ENCODE results near the gene PRCC. TPM values are rescaled to one million over a fixed set of nuclear protein-coding genes. Genes with fewer than 3 reads are reported as not detected.

PRCC gene
- total RNA-seq, 4 donors from 2014 or later, result 43.3 to 114 (median 46.3) TPM

- no peaks in the 10 kb centered on the region for H3K9me3 ChIP-seq
- peak overlapping the region; percentile 87 to 99 (median 96) for H3K27ac ChIP-seq
- H3K4me1 ChIP-seq, result peaks cover 0 to 41% (median 33%) of the 10 kb centered on the region in 4 donors
- H3K4me3 ChIP-seq, result peak overlapping the region; percentile 23 to 97 (median 66)
- H3K27me3 ChIP-seq, result no peaks in the 10 kb centered on the region
- DNase-seq, result no peak
- TF ChIP-seq POLR2A (IDR thresholded peaks at IDR 0.05), result no peak
- peaks cover 0 to 32% (median 0%) of the 10 kb centered on the region in 3 donors for H3K36me3 ChIP-seq
Measured at GRCh38 chr1:156746406-156746727, 21.0 kb upstream of the PRCC start.

GRCh38 chr1:156746728-156747631 is 20.4 kb upstream of the PRCC start:
- TF ChIP-seq POLR2A (IDR thresholded peaks at IDR 0.05) (peak; percentile 8 to 59), CTCF (IDR thresholded peaks at IDR 0.05) (peak in 3 of 6 experiments; percentile 2 to 28 (median 13))
- no peaks in the 10 kb centered on the region for H3K9me3 ChIP-seq
- H3K4me3 ChIP-seq, result peak overlapping the region; percentile 23 to 97 (median 66)
- H3K27me3 ChIP-seq, result no peaks in the 10 kb centered on the region
- peaks cover 0 to 41% (median 33%) of the 10 kb centered on the region in 4 donors for H3K4me1 ChIP-seq
- peak overlapping the region; percentile 87 to 99 (median 96) for H3K27ac ChIP-seq
- peak; percentile 74 to 95 (median 94) for DNase-seq
- peaks cover 0 to 32% (median 0%) of the 10 kb centered on the region in 3 donors for H3K36me3 ChIP-seq

GRCh38 chr1:156747742-156748669 is 19.3 kb upstream of the PRCC start:
- Histone ChIP-seq H3K36me3 (peaks cover 0 to 22% (median 0%) of the 10 kb centered on the region in 3 donors), H3K27me3 (no peaks in the 10 kb centered on the region), H3K4me3 (peak overlapping the region; percentile 23 to 97 (median 66)), H3K27ac (peak overlapping the region; percentile 87 to 99 (median 96)), H3K4me1 (peaks cover 0 to 48% (median 33%) of the 10 kb centered on the region in 4 donors), H3K9me3 (no peaks in the 10 kb centered on the region)
- no peak for DNase-seq
- TF ChIP-seq POLR2A (IDR thresholded peaks at IDR 0.05) (peak in 1 of 2 donors; percentile 4), CTCF (IDR thresholded peaks at IDR 0.05) (no peak)

- Histone ChIP-seq H3K4me1 (peaks cover 0 to 52% (median 33%) of the 10 kb centered on the region in 4 donors), H3K36me3 (peaks cover 0 to 14% (median 0%) of the 10 kb centered on the region in 3 donors), H3K27ac (peak overlapping the region; percentile 87 to 99 (median 96)), H3K27me3 (no peaks in the 10 kb centered on the region), H3K9me3 (no peaks in the 10 kb centered on the region), H3K4me3 (peak overlapping the region; percentile 11 to 97 (median 85))
- DNase-seq, result peak; percentile 26 to 78 (median 74)
- TF ChIP-seq POLR2A (IDR thresholded peaks at IDR 0.05), result peak in 1 of 2 donors; percentile 45
- TF ChIP-seq CTCF (IDR thresholded peaks at IDR 0.05), result peak in 1 of 6 experiments; percentile 21
Measured at GRCh38 chr1:156748670-156749418, 18.5 kb upstream of the PRCC start.

- Histone ChIP-seq H3K4me1 (peaks cover 0 to 54% (median 33%) of the 10 kb centered on the region in 4 donors), H3K4me3 (peak overlapping the region; percentile 79 to 97 (median 90)), H3K9me3 (no peaks in the 10 kb centered on the region), H3K27ac (peak overlapping the region; percentile 87 to 99 (median 96)), H3K27me3 (no peaks in the 10 kb centered on the region), H3K36me3 (peaks cover 0 to 7% (median 0%) of the 10 kb centered on the region in 3 donors)
- peak; percentile 75 to 78 for TF ChIP-seq POLR2A (IDR thresholded peaks at IDR 0.05)
- peak in 3 of 6 experiments; percentile 37 to 53 (median 46) for TF ChIP-seq CTCF (IDR thresholded peaks at IDR 0.05)
- peak in 2 of 3 donors; percentile 85 to 88 for DNase-seq
Measured at GRCh38 chr1:156749419-156750118, 17.8 kb upstream of the PRCC start.
